Spleen (tissue), 7 donors: ENCODE measurements around the gene FREM2.

ENCODE experiments used
- CTCF ChIP-seq, 11 experiments: fragments of 200-600 bp in 7 of 11; fragments of 450-650 bp in 4 of 11; sonication (generic) in 4 of 11; IDR thresholded peaks in 8 of 11; conservative IDR thresholded peaks in 3 of 11; 1 replicate in 7 of 11; 2 replicates in 4 of 11; pipeline versions ENCODE4 v1.4.0 to v1.8.0; 2016 to 2021; ENCODE audit warnings: antibody characterized with exemption in 11 of 11, inconsistent platforms in 4 of 11, mild to moderate bottlenecking in 1 of 11
- POLR2AphosphoS5 ChIP-seq, 3 donors: sonication (generic); formaldehyde crosslinking; IDR thresholded peaks; one replicate each; pipeline ENCODE4 v1.5.1; 2017; ENCODE audit warnings: antibody characterized with exemption in 3 of 3
- donor health status: DM: no; HTN: no; CAD: no; lungs with moderate emphysema.
- donor health status: DM: no; HTN: no; CAD: no.
- donor health status: DM: no; HTN: no; CAD: no.

GRCh38 chr13:38921081-38921480 is 234.2 kb downstream of the FREM2 start:
- TF ChIP-seq CTCF (IDR thresholded peaks at IDR 0.05 in 8 of 11, conservative IDR thresholded peaks at IDR 0.05 in 3 of 11) (no peak), POLR2AphosphoS5 (IDR thresholded peaks at IDR 0.05) (no peak)
